ENCODE measurements around the gene CLIP4. TPM values are rescaled to one million over a fixed set of nuclear protein-coding genes. Genes with fewer than 3 reads are reported as not detected.

CLIP4 gene
- total RNA-seq, 1 experiment from 2014 or later: 25.1 TPM

DNA sequence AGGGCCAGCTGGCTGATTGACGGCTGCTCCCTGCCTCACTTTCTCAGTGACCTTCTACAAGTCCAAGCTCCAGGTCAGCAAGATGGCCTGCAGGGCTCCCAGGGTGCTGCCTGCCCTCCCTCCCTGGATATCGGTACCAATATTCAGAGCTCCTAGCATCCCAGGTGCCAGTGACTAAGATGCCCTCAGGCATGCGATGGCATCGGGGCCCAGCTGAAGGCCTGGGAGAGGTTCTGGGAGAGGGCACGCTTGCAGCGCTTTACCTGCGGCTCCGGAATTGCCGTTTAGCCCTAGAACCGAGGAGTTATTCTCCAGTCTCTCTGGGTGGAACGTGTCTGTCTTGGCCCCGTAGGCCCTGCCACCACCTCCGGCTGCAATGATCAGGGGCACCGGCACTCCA, 116.8 kb downstream of the CLIP4 start:
- no peak for DNase-seq
- H3K9me2 ChIP-seq (replicated peaks; ENCODE audit: low read length): no peaks in the 10 kb centered on the region
- TF ChIP-seq, protein P1, sequence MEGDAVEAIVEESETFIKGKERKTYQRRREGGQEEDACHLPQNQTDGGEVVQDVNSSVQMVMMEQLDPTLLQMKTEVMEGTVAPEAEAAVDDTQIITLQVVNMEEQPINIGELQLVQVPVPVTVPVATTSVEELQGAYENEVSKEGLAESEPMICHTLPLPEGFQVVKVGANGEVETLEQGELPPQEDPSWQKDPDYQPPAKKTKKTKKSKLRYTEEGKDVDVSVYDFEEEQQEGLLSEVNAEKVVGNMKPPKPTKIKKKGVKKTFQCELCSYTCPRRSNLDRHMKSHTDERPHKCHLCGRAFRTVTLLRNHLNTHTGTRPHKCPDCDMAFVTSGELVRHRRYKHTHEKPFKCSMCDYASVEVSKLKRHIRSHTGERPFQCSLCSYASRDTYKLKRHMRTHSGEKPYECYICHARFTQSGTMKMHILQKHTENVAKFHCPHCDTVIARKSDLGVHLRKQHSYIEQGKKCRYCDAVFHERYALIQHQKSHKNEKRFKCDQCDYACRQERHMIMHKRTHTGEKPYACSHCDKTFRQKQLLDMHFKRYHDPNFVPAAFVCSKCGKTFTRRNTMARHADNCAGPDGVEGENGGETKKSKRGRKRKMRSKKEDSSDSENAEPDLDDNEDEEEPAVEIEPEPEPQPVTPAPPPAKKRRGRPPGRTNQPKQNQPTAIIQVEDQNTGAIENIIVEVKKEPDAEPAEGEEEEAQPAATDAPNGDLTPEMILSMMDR (conservative IDR thresholded peaks at IDR 0.05; ENCODE audit: low read depth, low read length): no peak
- TF ChIP-seq EZH2 (IDR thresholded peaks at IDR 0.05; ENCODE audit: low read length, unreplicated experiment) (no peak), EZH2phosphoT487 (IDR thresholded peaks at IDR 0.05; ENCODE audit: borderline replicate concordance, low read length) (no peak)
- no peaks in the 10 kb centered on the region for H3K9me3 ChIP-seq (ENCODE audit: low read length)
- no peaks in the 10 kb centered on the region for H3K36me3 ChIP-seq (ENCODE audit: low read depth, low read length)
- no peak overlapping the region for H2AFZ ChIP-seq (ENCODE audit: low read length)
- H3K27me3 ChIP-seq (ENCODE audit: low read length): no peaks in the 10 kb centered on the region
- intact Hi-C loops (cut with micrococcal nuclease): loop anchor here (10.0 kb wide), 1 partner anchor 603 kb away; no protein-coding TSS in a partner anchor
- no peaks in the 10 kb centered on the region for H3K79me2 ChIP-seq (ENCODE audit: low read length)
- H3K4me3 ChIP-seq (ENCODE audit: low read length): no peak overlapping the region
- H3K9ac ChIP-seq (ENCODE audit: low read length): no peak overlapping the region
- no peaks in the 10 kb centered on the region for H3F3A ChIP-seq (ENCODE audit: low read length, unreplicated experiment)
- no peaks in the 10 kb centered on the region for H4K20me1 ChIP-seq (ENCODE audit: low read length)
- peaks cover 15% of the 10 kb centered on the region for H3K4me1 ChIP-seq (ENCODE audit: insufficient read depth, low read length)
- CTCF ChIA-PET: no interaction called here
- H3K27ac ChIP-seq (ENCODE audit: low read length): no peak overlapping the region
- no peak for ATAC-seq
- BruUV-seq (replicated peaks): no TSS peak
- H3K4me2 ChIP-seq (ENCODE audit: low read length): no peak overlapping the region
- POLR2A ChIA-PET (ENCODE audit: unreplicated experiment): no interaction called here

DNA sequence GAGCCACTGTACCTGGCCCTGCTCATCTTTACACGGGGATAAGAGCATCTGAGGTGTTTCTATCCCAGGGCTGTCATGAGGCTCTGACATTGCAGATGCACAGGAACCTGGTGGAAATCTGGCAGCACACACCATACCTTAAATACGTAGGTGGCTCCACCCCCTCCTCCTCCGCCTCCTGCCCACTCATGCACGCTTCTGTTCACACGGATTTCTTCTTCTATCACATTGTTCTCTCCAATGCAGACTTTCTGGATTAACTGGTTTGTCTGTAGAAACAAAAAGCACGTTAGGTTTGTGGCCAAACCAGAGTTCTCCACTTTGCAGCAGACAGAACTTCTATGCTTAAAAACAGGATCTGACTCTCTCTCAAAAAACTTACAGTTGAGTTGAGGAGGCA, 118.2 kb downstream of the CLIP4 start:
- peaks cover 15% of the 10 kb centered on the region for H3K4me1 ChIP-seq (ENCODE audit: insufficient read depth, low read length)
- H3K9ac ChIP-seq (ENCODE audit: low read length): no peak overlapping the region
- H3K4me2 ChIP-seq (ENCODE audit: low read length): peak overlapping the region; percentile 72
- H3K36me3 ChIP-seq (ENCODE audit: low read depth, low read length): no peaks in the 10 kb centered on the region
- CTCF ChIA-PET: no interaction called here
- H3K9me2 ChIP-seq (replicated peaks; ENCODE audit: low read length): no peaks in the 10 kb centered on the region
- H3K79me2 ChIP-seq (ENCODE audit: low read length): no peaks in the 10 kb centered on the region
- peak overlapping the region; percentile 40 for H3K27ac ChIP-seq (ENCODE audit: low read length)
- ATAC-seq (peak; percentile 50; the same call in 1 of the 2 replicates), DNase-seq (peak; percentile 91)
- no peaks in the 10 kb centered on the region for H4K20me1 ChIP-seq (ENCODE audit: low read length)
- H3F3A ChIP-seq (ENCODE audit: low read length, unreplicated experiment): no peaks in the 10 kb centered on the region
- intact Hi-C loops (cut with micrococcal nuclease): loop anchor here (10.0 kb wide), 1 partner anchor 601 kb away; no protein-coding TSS in a partner anchor
- POLR2A ChIA-PET (ENCODE audit: unreplicated experiment): no interaction called here
- no peak overlapping the region; the same call in 1 of the 2 replicates for H3K4me3 ChIP-seq (ENCODE audit: low read length)
- no peaks in the 10 kb centered on the region for H3K27me3 ChIP-seq (ENCODE audit: low read length)
- H2AFZ ChIP-seq (ENCODE audit: low read length): 0 out of 2 replicates have a peak overlapping the region, but pooled peaks have one; percentile 53
- BruUV-seq (replicated peaks): no TSS peak
- no peaks in the 10 kb centered on the region for H3K9me3 ChIP-seq (ENCODE audit: low read length)
- no peak for TF ChIP-seq EZH2phosphoT487 (IDR thresholded peaks at IDR 0.05; ENCODE audit: borderline replicate concordance, low read length)
- TF ChIP-seq EZH2 (IDR thresholded peaks at IDR 0.05; ENCODE audit: low read length, unreplicated experiment): no peak
- TF ChIP-seq, protein P1 (conservative IDR thresholded peaks at IDR 0.05; ENCODE audit: low read depth, low read length): no peak

DNA sequence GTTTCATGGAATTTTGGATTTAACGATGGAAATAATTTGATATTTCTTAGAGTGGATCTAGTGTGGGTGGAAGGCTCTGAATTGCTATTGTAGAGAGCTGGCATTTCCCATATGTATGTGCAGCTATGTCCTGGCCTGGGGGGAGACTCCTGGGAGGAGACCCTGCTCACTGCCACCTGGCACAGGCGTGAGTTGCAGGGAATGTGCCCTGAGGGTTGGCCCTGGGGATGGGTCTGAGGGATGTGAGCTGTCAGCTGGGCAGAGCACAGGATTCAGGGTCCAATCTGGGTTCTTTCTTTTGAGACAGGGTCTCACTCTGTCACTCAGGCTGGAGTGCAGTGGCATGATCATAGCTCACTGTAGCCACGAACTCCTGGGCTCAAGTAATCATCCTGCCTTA, 120.2 kb downstream of the CLIP4 start:
- H3K4me1 ChIP-seq (ENCODE audit: insufficient read depth, low read length): peaks cover 15% of the 10 kb centered on the region
- ChIA-PET CTCF (no interaction called here), POLR2A (ENCODE audit: unreplicated experiment) (interaction anchor here (0.6 kb wide), 1 partner anchor 566 kb away, joined by 13 read pairs; no protein-coding TSS in a partner anchor)
- no peak overlapping the region for H3K27ac ChIP-seq (ENCODE audit: low read length)
- H3K9me2 ChIP-seq (replicated peaks; ENCODE audit: low read length): no peaks in the 10 kb centered on the region
- H3K9ac ChIP-seq (ENCODE audit: low read length): no peak overlapping the region
- H3K4me3 ChIP-seq (ENCODE audit: low read length): no peak overlapping the region
- H4K20me1 ChIP-seq (ENCODE audit: low read length): no peaks in the 10 kb centered on the region
- no peaks in the 10 kb centered on the region for H3K79me2 ChIP-seq (ENCODE audit: low read length)
- DNase-seq (no peak), ATAC-seq (no peak)
- H3K36me3 ChIP-seq (ENCODE audit: low read depth, low read length): no peaks in the 10 kb centered on the region
- TF ChIP-seq, protein P1 (conservative IDR thresholded peaks at IDR 0.05; ENCODE audit: low read depth, low read length): no peak
- TF ChIP-seq EZH2 (IDR thresholded peaks at IDR 0.05; ENCODE audit: low read length, unreplicated experiment) (no peak), EZH2phosphoT487 (IDR thresholded peaks at IDR 0.05; ENCODE audit: borderline replicate concordance, low read length) (no peak)
- no peaks in the 10 kb centered on the region for H3K9me3 ChIP-seq (ENCODE audit: low read length)
- no TSS peak for BruUV-seq (replicated peaks)
- no peaks in the 10 kb centered on the region for H3F3A ChIP-seq (ENCODE audit: low read length, unreplicated experiment)
- H2AFZ ChIP-seq (ENCODE audit: low read length): no peak overlapping the region
- H3K27me3 ChIP-seq (ENCODE audit: low read length): no peaks in the 10 kb centered on the region
- intact Hi-C loops (cut with micrococcal nuclease): loop anchor here (10.0 kb wide), 1 partner anchor 599 kb away; no protein-coding TSS in a partner anchor
- no peak overlapping the region for H3K4me2 ChIP-seq (ENCODE audit: low read length)
